Astrocyte of the spinal cord (primary cell): ENCODE measurements around the gene ADGRG1.
"Not testable (repeated sequence)": the region's sequence is repeated elsewhere in the genome, so short reads cannot be mapped to it uniquely, and the experiment has no call there.

ENCODE experiments used
- DNase-seq: peaks from one replicate; pipeline ENCODE4 v3.0.0; 2011; ENCODE audit warnings: low read depth, low spot score
- H3K4me3 ChIP-seq: 2 replicates; pipeline ENCODE4 v1.5.1; 2011; ENCODE audit warnings: low read depth, mild to moderate bottlenecking, low read length, moderate library complexity
- CTCF ChIP-seq: IDR thresholded peaks from 2 replicates; pipeline ENCODE4 v1.5.1; 2012; ENCODE audit warnings: low read depth, mild to moderate bottlenecking, low read length, inconsistent platforms
- in situ Hi-C: cut with HindIII; loops from 2 replicates; pipeline ENCODE4 v1.10.0; 2017; ENCODE audit warnings: low sequenced_read_pairs

ADGRG1 gene

GRCh38 chr16:57706717-57707116 lies 78.3 kb downstream of the ADGRG1 start:
- H3K4me3 ChIP-seq: no peak overlapping the region
- in situ Hi-C loops: no loop called here
- no peak for TF ChIP-seq CTCF
- DNase-seq: no peak

GRCh38 chr16:57707331-57707730 lies 78.9 kb downstream of the ADGRG1 start:
- in situ Hi-C loops: no loop called here
- DNase-seq: no peak
- no peak overlapping the region for H3K4me3 ChIP-seq
- no peak for TF ChIP-seq CTCF

GRCh38 chr16:57708168-57708567 lies 79.7 kb downstream of the ADGRG1 start:
- in situ Hi-C loops: no loop called here
- no peak for TF ChIP-seq CTCF
- H3K4me3 ChIP-seq: no peak overlapping the region
- DNase-seq: no peak

GRCh38 chr16:57709663-57710062 lies 81.2 kb downstream of the ADGRG1 start:
- no peak overlapping the region for H3K4me3 ChIP-seq
- DNase-seq: no peak
- in situ Hi-C loops: no loop called here
- TF ChIP-seq CTCF: no peak

GRCh38 chr16:57711346-57711745 lies 82.9 kb downstream of the ADGRG1 start:
- in situ Hi-C loops: no loop called here
- DNase-seq: no peak
- no peak for TF ChIP-seq CTCF
- no peak overlapping the region for H3K4me3 ChIP-seq

GRCh38 chr16:57711993-57712392 lies 83.6 kb downstream of the ADGRG1 start:
- in situ Hi-C loops: no loop called here
- H3K4me3 ChIP-seq: no peak overlapping the region
- no peak for DNase-seq
- TF ChIP-seq CTCF: no peak

GRCh38 chr16:57712569-57712968 lies 84.1 kb downstream of the ADGRG1 start:
- H3K4me3 ChIP-seq, in situ Hi-C loops, DNase-seq: not testable (repeated sequence)
